ENCODE data around the gene MIPEP.

DNA sequence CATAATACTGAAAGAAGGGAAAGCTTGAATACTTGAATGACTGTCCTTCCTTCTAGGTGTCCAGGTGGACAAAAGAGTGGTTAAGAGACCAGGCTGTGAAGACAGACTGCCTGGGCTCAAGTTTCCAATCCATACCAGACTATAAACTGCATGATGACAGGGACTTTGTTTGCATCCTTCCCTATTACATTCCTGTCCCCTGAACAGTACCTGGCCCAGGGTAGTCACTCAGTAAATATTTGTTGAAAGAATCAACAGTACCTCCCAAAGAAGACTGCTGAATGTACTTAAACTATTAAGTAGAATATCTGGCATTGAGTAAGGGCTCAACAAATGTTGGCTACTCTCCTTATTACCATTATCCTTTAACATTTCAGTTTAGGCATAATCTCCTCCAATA, 29.7 kb downstream of the MIPEP start:
- TF ChIP-seq CTCF (IDR thresholded peaks at IDR 0.05) (no peak), POLR2A (IDR thresholded peaks at IDR 0.05) (no peak)

Measured in body of pancreas (tissue), 4 donors.